D721Med (cell line): ENCODE measurements around the gene MKX.

Experiments used
- DNase-seq: peaks from one replicate; pipeline ENCODE4 v3.0.0; 2011; ENCODE audit warnings: low spot score; ENCODE audit not compliant: insufficient read length
- FAIRE-seq: peaks from 2 replicates; lab custom pipeline; 2011; peaks lifted over from hg19 to GRCh38; lab: Jason Lieb, UNC
- CTCF ChIP-seq: IDR thresholded peaks from 2 replicates; pipeline ENCODE4 v1.5.1; 2012; ENCODE audit warnings: mild to moderate bottlenecking, control low read depth; ENCODE audit not compliant: insufficient read depth; ENCODE audit errors: missing control alignments

The MKX gene

DNA sequence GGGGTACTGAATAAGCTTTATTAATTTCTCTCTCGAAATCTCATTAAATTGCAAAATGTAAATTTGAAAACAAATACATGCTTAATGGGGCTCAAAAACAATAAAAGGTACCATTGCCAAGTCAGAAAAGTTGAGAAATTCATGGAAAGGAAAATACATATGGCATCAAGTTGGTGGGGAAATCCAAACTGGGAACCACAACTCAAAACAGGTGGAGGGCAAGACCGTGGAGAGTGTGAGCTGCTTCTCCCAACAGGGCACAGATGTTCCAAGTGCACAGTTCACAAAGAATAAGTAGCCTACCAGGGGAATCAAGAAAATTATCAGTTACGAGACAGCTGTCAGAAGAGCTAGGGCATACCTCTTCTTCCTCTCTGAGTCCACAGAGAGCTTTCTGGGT lies 26.6 kb downstream of the MKX start:
- DNase-seq (no peak), FAIRE-seq (no peak)
- TF ChIP-seq CTCF: no peak

DNA sequence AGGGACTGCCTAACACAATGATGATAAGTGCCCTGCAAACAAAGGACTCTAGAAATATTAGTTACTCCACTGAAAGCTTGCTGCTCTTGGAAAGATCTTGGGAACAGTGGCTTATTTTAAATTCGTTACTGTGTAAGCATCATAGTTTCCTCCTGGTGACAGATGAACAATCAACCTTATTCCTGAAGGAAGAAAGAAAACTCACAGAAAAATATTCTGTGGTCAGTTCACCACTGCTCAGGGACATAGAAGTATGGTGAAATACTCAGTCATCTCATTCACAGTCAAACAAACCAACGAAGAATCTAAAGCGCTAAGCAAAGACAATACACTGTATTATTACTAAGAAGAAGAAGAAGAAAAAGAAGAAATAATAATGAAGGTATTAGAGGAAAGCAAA lies 27.8 kb downstream of the MKX start:
- FAIRE-seq (no peak), DNase-seq (no peak)
- TF ChIP-seq CTCF: no peak

DNA sequence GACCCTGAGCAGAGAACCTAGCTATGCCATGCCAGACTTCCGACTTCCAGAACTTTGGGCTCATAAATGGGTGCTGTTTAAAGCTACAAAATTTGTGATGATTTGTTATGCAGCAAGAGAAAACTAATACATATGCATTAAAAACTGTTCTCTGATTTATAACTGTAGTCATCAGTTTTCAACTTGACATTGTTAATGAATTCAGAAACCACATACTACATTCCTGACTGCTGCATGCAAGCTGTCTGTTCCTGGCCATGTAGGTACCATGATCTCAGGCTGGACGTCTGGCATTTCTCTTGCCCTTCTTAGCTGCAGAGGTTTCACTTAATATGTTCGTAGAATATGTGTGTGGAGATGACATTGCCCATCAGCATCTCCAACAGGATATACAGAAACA lies 28.4 kb downstream of the MKX start:
- no peak for TF ChIP-seq CTCF
- no peak for DNase-seq
- FAIRE-seq: no peak

DNA sequence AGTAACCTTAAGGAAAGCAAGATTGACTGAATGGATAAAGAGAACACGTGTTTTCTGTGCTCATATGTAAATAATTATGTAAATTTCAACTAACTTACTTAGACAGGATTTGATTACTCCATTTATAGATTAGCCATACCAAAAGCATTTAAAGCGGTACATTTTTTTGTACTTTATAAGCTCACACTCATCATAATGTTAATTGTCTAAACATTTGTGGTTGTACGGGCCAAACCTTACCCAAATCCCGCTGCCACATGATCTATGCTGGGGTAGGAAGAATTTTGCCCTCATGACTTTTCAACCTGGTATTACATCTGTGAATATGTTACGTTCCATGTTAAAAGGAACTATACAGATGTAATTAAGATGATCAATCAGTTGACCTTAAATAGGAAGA lies 29.1 kb downstream of the MKX start:
- no peak for FAIRE-seq
- no peak for DNase-seq
- no peak for TF ChIP-seq CTCF

GRCh38 chr10:27715505-27715904 lies 30.1 kb downstream of the MKX start:
- DNase-seq (no peak), FAIRE-seq (no peak)
- no peak for TF ChIP-seq CTCF

DNA sequence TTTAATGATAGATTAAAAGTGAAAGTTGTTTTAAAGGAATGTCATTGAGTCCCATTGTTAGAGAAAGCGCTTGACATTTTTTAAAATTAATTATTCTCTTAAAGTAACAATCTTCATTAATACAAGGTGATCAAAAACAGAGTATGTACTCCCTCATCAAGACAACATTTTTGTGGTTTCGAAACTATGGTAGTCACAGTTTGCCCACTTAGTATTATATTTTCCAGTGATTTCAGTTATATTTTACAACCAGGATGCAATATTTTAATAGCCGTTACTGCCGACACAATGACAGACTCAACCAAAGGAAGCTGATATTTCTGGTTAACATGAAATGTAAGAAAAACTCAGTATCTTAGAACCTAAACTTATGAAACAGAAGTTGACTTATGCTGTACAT lies 31.3 kb downstream of the MKX start:
- no peak for TF ChIP-seq CTCF
- no peak for DNase-seq
- FAIRE-seq: no peak

DNA sequence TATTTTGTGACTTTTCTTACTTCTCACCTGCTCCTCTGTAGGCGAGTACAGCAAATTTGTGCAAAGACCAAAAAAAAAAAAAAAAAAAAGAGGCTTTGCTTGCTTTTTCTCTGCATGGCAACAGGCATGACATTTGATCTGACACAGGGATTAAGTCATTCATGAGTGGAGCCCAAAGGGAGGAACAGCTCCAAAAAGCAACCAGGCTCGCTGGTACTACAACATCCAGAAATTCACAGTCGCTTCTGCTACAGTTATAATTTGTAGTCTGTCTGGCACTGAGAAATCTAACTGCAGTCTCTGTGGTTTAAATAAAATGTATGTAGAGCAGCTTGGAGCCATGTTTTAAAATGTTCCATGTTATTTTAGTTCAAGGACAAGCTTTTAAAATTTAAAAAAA lies 31.7 kb downstream of the MKX start:
- DNase-seq (no peak), FAIRE-seq (no peak)
- no peak for TF ChIP-seq CTCF
